H9 (cell line): ENCODE results near the gene SETD3. TPM values are rescaled to one million over a fixed set of nuclear protein-coding genes. Genes with fewer than 3 reads are reported as not detected.
A peak's percentile ranks its signal among the peaks of the same experiment; 100 is the strongest.

Experiments used
- DNase-seq: peaks from one replicate; pipeline ENCODE4 v3.0.0-alpha.2; 2017
- H2AFZ ChIP-seq: one replicate; pipeline ENCODE4 v1.6.1; 2013; ENCODE audit warnings: mild to moderate bottlenecking, low read length, control low read depth, moderate library complexity
- H2AK5ac ChIP-seq: 2 replicates; pipeline ENCODE4 v1.6.1; 2013; ENCODE audit warnings: low read length, control low read depth, mixed read lengths; ENCODE audit not compliant: insufficient read length
- H2BK120ac ChIP-seq: one replicate; pipeline ENCODE4 v1.6.1; 2013; ENCODE audit warnings: low read depth, mild to moderate bottlenecking, low read length, control low read depth, inconsistent platforms; ENCODE audit not compliant: poor library complexity, severe bottlenecking
- H2BK12ac ChIP-seq: 2 replicates; pipeline ENCODE4 v1.6.1; 2013; ENCODE audit warnings: low read length, control low read depth, mixed read lengths, low read depth; ENCODE audit not compliant: insufficient read length
- H2BK15ac ChIP-seq: 2 replicates; pipeline ENCODE4 v1.6.1; 2013; ENCODE audit warnings: low read depth, low read length, control low read depth
- H2BK20ac ChIP-seq: one replicate; pipeline ENCODE4 v1.6.1; 2013; ENCODE audit warnings: low read depth, mild to moderate bottlenecking, low read length, control low read depth, inconsistent platforms; ENCODE audit not compliant: poor library complexity, severe bottlenecking
- H2BK5ac ChIP-seq: 2 replicates; pipeline ENCODE4 v1.6.1; 2013; ENCODE audit warnings: low read length, control low read depth, mixed read lengths; ENCODE audit not compliant: insufficient read length
- H3K14ac ChIP-seq: 2 replicates; pipeline ENCODE4 v1.6.1; 2013; ENCODE audit warnings: low read length, control low read depth; ENCODE audit not compliant: insufficient read depth
- H3K18ac ChIP-seq: 2 replicates; pipeline ENCODE4 v1.6.1; 2013; ENCODE audit warnings: low read depth, mild to moderate bottlenecking, mixed read lengths, low read length, control low read depth; ENCODE audit not compliant: insufficient read length
- H3K23ac ChIP-seq: 2 replicates; pipeline ENCODE4 v1.6.1; 2013; ENCODE audit warnings: low read length, control low read depth, mixed read lengths, low read depth; ENCODE audit not compliant: insufficient read length
- H3K23me2 ChIP-seq: 2 replicates; pipeline ENCODE4 v1.6.1; 2013; ENCODE audit warnings: low read depth, mild to moderate bottlenecking, mixed read lengths, low read length, control low read depth; ENCODE audit not compliant: insufficient read length, poor library complexity, severe bottlenecking
- H3K27ac ChIP-seq: 2 replicates; pipeline ENCODE4 v1.5.1; 2013; ENCODE audit warnings: low read length, control low read depth, mixed read lengths, low read depth; ENCODE audit not compliant: insufficient read length
- H3K27me3 ChIP-seq: 2 replicates; pipeline ENCODE4 v1.6.1; 2013; ENCODE audit warnings: low read length, control low read depth, inconsistent platforms; ENCODE audit not compliant: insufficient read depth
- H3K4ac ChIP-seq: 2 replicates; pipeline ENCODE4 v1.6.1; 2013; ENCODE audit warnings: low read depth, mild to moderate bottlenecking, control low read depth, inconsistent platforms, low read length, moderate library complexity
- H3K4me1 ChIP-seq: 2 replicates; pipeline ENCODE4 v1.6.1; 2013; ENCODE audit warnings: low read length, control low read depth, inconsistent platforms; ENCODE audit not compliant: insufficient read depth
- H3K4me2 ChIP-seq: 2 replicates; pipeline ENCODE4 v1.6.1; 2013; ENCODE audit warnings: low read length, control low read depth, mixed read lengths; ENCODE audit not compliant: insufficient read length, insufficient read depth
- H3K56ac ChIP-seq: 2 replicates; pipeline ENCODE4 v1.6.1; 2013; ENCODE audit warnings: low read depth, mild to moderate bottlenecking, mixed read lengths, low read length, control low read depth; ENCODE audit not compliant: insufficient read length
- H3K79me1 ChIP-seq: 2 replicates; pipeline ENCODE4 v1.6.1; 2013; ENCODE audit warnings: low read depth, mild to moderate bottlenecking, moderate library complexity, low read length, control low read depth, inconsistent platforms; ENCODE audit not compliant: insufficient read depth, poor library complexity, severe bottlenecking
- H3K79me2 ChIP-seq: 2 replicates; pipeline ENCODE4 v1.6.1; 2013; ENCODE audit warnings: low read length, control low read depth, inconsistent platforms; ENCODE audit not compliant: insufficient read depth
- H3K9ac ChIP-seq: 2 replicates; pipeline ENCODE4 v1.6.1; 2013; ENCODE audit warnings: low read length, control low read depth, mixed read lengths; ENCODE audit not compliant: insufficient read length; ENCODE audit errors: extremely low read depth
- H3K9me3 ChIP-seq: one replicate; pipeline ENCODE4 v1.6.1; 2013; ENCODE audit warnings: low read depth, low read length, inconsistent platforms; ENCODE audit not compliant: control insufficient read depth
- H3T11ph ChIP-seq: one replicate; pipeline ENCODE4 v1.6.1; 2013; ENCODE audit warnings: mild to moderate bottlenecking, low read length, control low read depth, inconsistent platforms
- H4K20me1 ChIP-seq: one replicate; pipeline ENCODE4 v1.6.1; 2013; ENCODE audit not compliant: control insufficient read depth, insufficient read length, insufficient read depth
- H4K5ac ChIP-seq: 2 replicates; pipeline ENCODE4 v1.6.1; 2013; ENCODE audit warnings: low read depth, mild to moderate bottlenecking, mixed read lengths, low read length, control low read depth; ENCODE audit not compliant: insufficient read length
- H4K8ac ChIP-seq: replicated peaks from 2 replicates; pipeline ENCODE4 v1.6.1; 2013; ENCODE audit warnings: low read length, control low read depth, mixed read lengths, low read depth; ENCODE audit not compliant: insufficient read length
- H4K91ac ChIP-seq: 2 replicates; pipeline ENCODE4 v1.6.1; 2013; ENCODE audit warnings: low read depth, mild to moderate bottlenecking, moderate library complexity, mixed read lengths, low read length, control low read depth; ENCODE audit not compliant: insufficient read length
- H3K27ac Mint-ChIP-seq, 3 experiments: 2 replicates in 2 of 3; 3 replicates in 1 of 3; pipeline ENCODE4 v1.8.0; 2020 to 2021; ENCODE audit warnings: mixed read lengths in 3 of 3, mild to moderate bottlenecking in 1 of 3, moderate library complexity in 1 of 3
- H3K27me3 Mint-ChIP-seq: 2 replicates; pipeline ENCODE4 v1.8.0; 2021; ENCODE audit warnings: low read depth, mild to moderate bottlenecking, moderate library complexity, mixed read lengths
- H3K36me3 Mint-ChIP-seq, 3 experiments: 2 replicates in 2 of 3; 3 replicates in 1 of 3; pipeline ENCODE4 v1.8.0; 2020 to 2021; ENCODE audit warnings: low read depth in 3 of 3, mixed read lengths in 3 of 3; ENCODE audit not compliant: insufficient read depth in 1 of 3
- H3K4me1 Mint-ChIP-seq, 2 experiments: 2 replicates each; pipeline ENCODE4 v1.8.0; 2020; ENCODE audit warnings: mixed read lengths in 2 of 2
- H3K4me3 Mint-ChIP-seq, 2 experiments: 2 replicates in 1 of 2; 3 replicates in 1 of 2; pipeline ENCODE4 v1.8.0; 2020 to 2021; ENCODE audit warnings: mild to moderate bottlenecking in 2 of 2, mixed read lengths in 2 of 2, moderate library complexity in 1 of 2
- H3K9me3 Mint-ChIP-seq, 2 experiments: 2 replicates in 1 of 2; 3 replicates in 1 of 2; pipeline ENCODE4 v1.8.0; 2020; ENCODE audit warnings: mild to moderate bottlenecking in 2 of 2, mixed read lengths in 2 of 2, moderate library complexity in 1 of 2
- CTCF ChIP-seq: fragments of 200-600 bp; sonication (generic); conservative IDR thresholded peaks from 3 replicates; pipeline ENCODE4 v1.8.0; 2021; ENCODE audit warnings: antibody characterized with exemption, mild to moderate bottlenecking
- WGBS: extraction: QIAGEN DNeasy Blood & Tissue Kit; methylation state at CpG from one replicate; pipeline ENCODE4 v1.1.7; 2013; ENCODE audit warnings: missing lambda C conversion rate, low lambda C conversion rate, mixed read lengths; ENCODE audit not compliant: insufficient read length; ENCODE audit errors: extremely low coverage; 5-methylcytosine and 5-hydroxymethylcytosine counted together
- total RNA-seq: library from RNA; stranded (reverse); gene quantifications from 2 replicates; pipeline ENCODE4 v1.2.1, GENCODE V29; 2021

The SETD3 gene
- total RNA-seq, 1 experiment from 2014 or later = 56.7 TPM

GRCh38 chr14:99402285-99402648 lies 78.4 kb downstream of the SETD3 start:
- no peaks in the 10 kb centered on the region for H3K9me3 Mint-ChIP-seq
- H3K27ac Mint-ChIP-seq = peak overlapping the region; percentile 36 to 83 (median 66); a peak in 5 of 7 replicates
- H3K4me3 Mint-ChIP-seq = no peak overlapping the region

More at GRCh38 chr14:99402285-99402648, 78.4 kb downstream of the SETD3 start:
- Histone ChIP-seq H2BK120ac (no peak overlapping the region), H3K23ac (no peak overlapping the region), H2BK5ac (no peak overlapping the region), H2BK20ac (no peak overlapping the region), H3K9ac (no peak overlapping the region), H3K14ac (no peak overlapping the region), H4K5ac (no peak overlapping the region), H2AK5ac (no peak overlapping the region), H3K4ac (no peak overlapping the region), H3K27me3 (no peaks in the 10 kb centered on the region), H4K8ac (no peak overlapping the region), H3K27ac (no peak overlapping the region), H3T11ph (no peak overlapping the region), H3K4me2 (no peak overlapping the region), H4K20me1 (no peaks in the 10 kb centered on the region), H4K91ac (no peak overlapping the region), H3K56ac (no peak overlapping the region), H3K23me2 (no peaks in the 10 kb centered on the region), H2BK15ac (no peak overlapping the region), H3K9me3 (no peaks in the 10 kb centered on the region), H3K79me1 (no peaks in the 10 kb centered on the region), H3K79me2 (no peaks in the 10 kb centered on the region), H2AFZ (no peak overlapping the region), H2BK12ac (no peak overlapping the region), H3K4me1 (no peaks in the 10 kb centered on the region; the same call in 1 of the 2 replicates), H3K18ac (no peak overlapping the region)
- no CpG with 5 or more reads among the region's 4 CpGs for WGBS
- Mint-ChIP-seq H3K36me3 (peaks cover 35 to 66% (median 50%) of the 10 kb centered on the region in 3 experiments), H3K4me1 (peaks cover 8 to 11% of the 10 kb centered on the region in 2 experiments), H3K27me3 (no peaks in the 10 kb centered on the region)
- no peak for TF ChIP-seq CTCF
- DNase-seq = no peak
